ENCODE results near the gene TRMT10A.

GRCh38 chr4:99586322-99586721 is 22.5 kb upstream of the TRMT10A start:
- TF ChIP-seq POLR2A (IDR thresholded peaks at IDR 0.05) (no peak), CTCF (IDR thresholded peaks at IDR 0.05) (no peak)

Data from stomach (tissue), 4 donors.